SU-DHL-6 (cell line): Measurements from ENCODE around the gene CRYGN.

Experiments
- H2AFZ ChIP-seq: fragments of 200-600 bp; sonication (generic); 2 replicates; pipeline ENCODE4 v1.6.1; 2014; ENCODE audit warnings: low read depth, mild to moderate bottlenecking, moderate library complexity, mixed read lengths, antibody characterized with exemption, low read length; ENCODE audit not compliant: severe bottlenecking
- H3F3A ChIP-seq: fragments of 200-600 bp; shearing (Covaris generic); 2 replicates; pipeline ENCODE4 v1.6.0; 2016; ENCODE audit warnings: antibody characterized with exemption, mild to moderate bottlenecking; ENCODE audit not compliant: insufficient read depth
- H3K27ac ChIP-seq: fragments of 200-600 bp; sonication (generic); 2 replicates; pipeline ENCODE4 v1.5.1; 2016; ENCODE audit warnings: low read depth, mild to moderate bottlenecking, low read length, moderate library complexity, mixed read lengths
- H3K27me3 ChIP-seq: fragments of 200-600 bp; sonication (generic), shearing (Covaris generic); 2 replicates; pipeline ENCODE4 v1.6.0; 2014; ENCODE audit warnings: mild to moderate bottlenecking, low read length
- H3K36me3 ChIP-seq: fragments of 200-600 bp; sonication (generic); 2 replicates; pipeline ENCODE4 v1.6.1; 2014; ENCODE audit warnings: mild to moderate bottlenecking, low read length, mixed read lengths
- H3K4me2 ChIP-seq: fragments of 300-600, 200-600 bp; shearing (Covaris generic), sonication (generic); 2 replicates; pipeline ENCODE4 v1.6.0; 2014; ENCODE audit warnings: low read length, low read depth, mild to moderate bottlenecking; ENCODE audit not compliant: poor library complexity, severe bottlenecking
- H3K4me3 ChIP-seq: fragments of 200-600 bp; sonication (generic); 2 replicates; pipeline ENCODE4 v1.5.1; 2014; ENCODE audit warnings: antibody characterized with exemption, low read length, mild to moderate bottlenecking, mixed read lengths; ENCODE audit not compliant: insufficient read depth, poor library complexity, severe bottlenecking
- H3K79me2 ChIP-seq: fragments of 200-600 bp; sonication (generic); 2 replicates; pipeline ENCODE4 v1.6.1; 2014; ENCODE audit warnings: mild to moderate bottlenecking, low read length, moderate library complexity; ENCODE audit not compliant: insufficient read depth
- H3K9ac ChIP-seq: fragments of 200-600 bp; sonication (generic); 2 replicates; pipeline ENCODE4 v1.7.0; 2014; ENCODE audit warnings: mild to moderate bottlenecking, low read length
- H3K9me2 ChIP-seq: fragments of 200-600 bp; sonication (generic); replicated peaks from 2 replicates; pipeline ENCODE4 v1.6.1; 2014; ENCODE audit warnings: low read length; ENCODE audit not compliant: insufficient read depth
- H3K9me3 ChIP-seq: fragments of 200-600 bp; sonication (generic); 2 replicates; pipeline ENCODE4 v1.6.1; 2014; ENCODE audit warnings: low read length, mixed read lengths; ENCODE audit not compliant: insufficient read depth
- H4K20me1 ChIP-seq: fragments of 200-600 bp; sonication (generic); 2 replicates; pipeline ENCODE4 v1.6.1; 2014; ENCODE audit warnings: low read depth, mild to moderate bottlenecking, antibody characterized with exemption, low read length, moderate library complexity, mixed read lengths
- EZH2phosphoT487 ChIP-seq: fragments of 200-600 bp; sonication (generic), shearing (Covaris generic); conservative IDR thresholded peaks from 2 replicates; pipeline ENCODE4 v1.6.1; 2018; ENCODE audit warnings: mild to moderate bottlenecking, antibody characterized with exemption, low read length, moderate library complexity, mixed read lengths
- TF ChIP-seq, protein P1 (sequence below): fragments of 200-600 bp; sonication (generic); IDR thresholded peaks from one replicate; pipeline ENCODE4 v1.5.1; 2017; ENCODE audit warnings: antibody characterized with exemption, mild to moderate bottlenecking, low read length, moderate library complexity; ENCODE audit not compliant: insufficient read depth, poor library complexity, severe bottlenecking

CRYGN gene

DNA sequence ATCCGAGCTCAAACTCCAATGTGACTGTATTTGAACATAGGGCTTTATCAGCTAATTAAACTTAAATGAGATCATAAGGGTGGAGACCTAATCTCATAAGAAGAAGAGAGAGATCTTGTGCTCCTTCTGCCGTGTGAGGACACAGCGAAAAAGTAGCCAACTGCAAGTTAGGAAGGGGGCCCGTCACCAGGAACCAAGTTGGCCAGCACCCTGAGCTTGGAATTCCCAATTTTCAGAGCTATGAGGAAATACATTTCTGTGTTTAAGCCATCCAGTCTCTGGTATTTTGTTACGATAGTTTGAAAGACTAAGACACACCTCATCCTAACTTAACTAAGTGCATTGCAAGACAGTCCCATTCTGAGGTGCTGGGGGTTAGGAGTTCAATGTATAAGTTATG, 16.0 kb downstream of the CRYGN start:
- no peaks in the 10 kb centered on the region for H3K36me3 ChIP-seq
- no peaks in the 10 kb centered on the region for H3K27me3 ChIP-seq
- no peaks in the 10 kb centered on the region; the same call in 1 of the 2 replicates for H3K9me3 ChIP-seq
- H3K79me2 ChIP-seq: no peaks in the 10 kb centered on the region
- H3K4me2 ChIP-seq: no peak overlapping the region
- H3F3A ChIP-seq: no peaks in the 10 kb centered on the region
- no peaks in the 10 kb centered on the region for H4K20me1 ChIP-seq
- H2AFZ ChIP-seq: no peak overlapping the region
- H3K4me3 ChIP-seq: no peak overlapping the region
- H3K9me2 ChIP-seq: no peaks in the 10 kb centered on the region
- TF ChIP-seq EZH2phosphoT487: no peak
- TF ChIP-seq, protein P1, sequence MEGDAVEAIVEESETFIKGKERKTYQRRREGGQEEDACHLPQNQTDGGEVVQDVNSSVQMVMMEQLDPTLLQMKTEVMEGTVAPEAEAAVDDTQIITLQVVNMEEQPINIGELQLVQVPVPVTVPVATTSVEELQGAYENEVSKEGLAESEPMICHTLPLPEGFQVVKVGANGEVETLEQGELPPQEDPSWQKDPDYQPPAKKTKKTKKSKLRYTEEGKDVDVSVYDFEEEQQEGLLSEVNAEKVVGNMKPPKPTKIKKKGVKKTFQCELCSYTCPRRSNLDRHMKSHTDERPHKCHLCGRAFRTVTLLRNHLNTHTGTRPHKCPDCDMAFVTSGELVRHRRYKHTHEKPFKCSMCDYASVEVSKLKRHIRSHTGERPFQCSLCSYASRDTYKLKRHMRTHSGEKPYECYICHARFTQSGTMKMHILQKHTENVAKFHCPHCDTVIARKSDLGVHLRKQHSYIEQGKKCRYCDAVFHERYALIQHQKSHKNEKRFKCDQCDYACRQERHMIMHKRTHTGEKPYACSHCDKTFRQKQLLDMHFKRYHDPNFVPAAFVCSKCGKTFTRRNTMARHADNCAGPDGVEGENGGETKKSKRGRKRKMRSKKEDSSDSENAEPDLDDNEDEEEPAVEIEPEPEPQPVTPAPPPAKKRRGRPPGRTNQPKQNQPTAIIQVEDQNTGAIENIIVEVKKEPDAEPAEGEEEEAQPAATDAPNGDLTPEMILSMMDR: no peak
- H3K9ac ChIP-seq: no peak overlapping the region
- no peak overlapping the region for H3K27ac ChIP-seq

DNA sequence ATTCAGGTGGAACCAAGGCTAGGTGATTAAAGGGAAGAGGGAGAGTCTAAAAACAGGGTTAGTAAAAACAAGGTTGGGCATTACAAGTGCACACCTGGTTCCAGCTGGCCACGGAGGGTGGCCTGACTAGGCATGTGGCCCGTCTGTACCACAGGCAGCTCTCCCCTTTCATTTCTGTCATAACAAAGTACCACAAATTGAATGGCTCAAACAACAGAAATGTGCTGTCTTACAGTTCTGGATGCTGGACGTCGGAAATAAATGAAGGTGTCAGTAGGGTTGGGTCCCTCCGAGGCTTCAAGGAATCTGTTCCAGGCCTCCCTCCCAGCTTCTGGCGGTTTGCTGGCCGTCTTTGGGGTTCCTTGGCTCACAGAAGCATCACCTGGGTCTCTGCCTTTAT, 16.7 kb downstream of the CRYGN start:
- TF ChIP-seq, protein P1: no peak
- no peak for TF ChIP-seq EZH2phosphoT487
- Histone ChIP-seq H3K4me2 (no peak overlapping the region), H3K9me3 (no peaks in the 10 kb centered on the region; the same call in 1 of the 2 replicates), H4K20me1 (no peaks in the 10 kb centered on the region), H3K4me3 (no peak overlapping the region), H2AFZ (no peak overlapping the region), H3K79me2 (no peaks in the 10 kb centered on the region), H3F3A (no peaks in the 10 kb centered on the region), H3K27ac (no peak overlapping the region), H3K36me3 (no peaks in the 10 kb centered on the region), H3K9ac (no peak overlapping the region), H3K9me2 (no peaks in the 10 kb centered on the region), H3K27me3 (no peaks in the 10 kb centered on the region)

DNA sequence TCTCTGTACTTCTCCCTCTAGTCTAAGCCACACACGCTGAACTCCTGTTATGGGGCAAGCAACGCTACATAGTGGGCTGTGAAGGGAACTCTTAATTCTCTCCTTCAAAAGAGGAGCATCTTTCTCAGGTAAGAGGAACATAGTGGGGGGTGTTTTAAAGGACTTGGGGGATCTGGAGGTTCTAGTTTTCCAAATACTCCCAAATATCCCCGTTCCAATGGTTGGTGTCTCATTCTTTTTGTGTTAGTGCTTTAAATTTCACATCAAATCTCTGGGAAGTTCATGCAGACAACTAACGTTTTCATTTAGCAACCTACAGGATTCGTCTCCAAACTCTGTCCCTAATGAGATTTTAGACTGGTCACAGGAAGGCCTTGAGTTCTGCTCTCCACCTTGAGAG, 17.7 kb downstream of the CRYGN start:
- H3K4me2 ChIP-seq: no peak overlapping the region
- H3K9me2 ChIP-seq: no peaks in the 10 kb centered on the region
- H3K9me3 ChIP-seq: no peaks in the 10 kb centered on the region; the same call in 1 of the 2 replicates
- no peaks in the 10 kb centered on the region for H3F3A ChIP-seq
- H3K79me2 ChIP-seq: no peaks in the 10 kb centered on the region
- H3K4me3 ChIP-seq: no peak overlapping the region
- no peak overlapping the region for H3K9ac ChIP-seq
- H2AFZ ChIP-seq: no peak overlapping the region
- TF ChIP-seq, protein P1: no peak
- no peak for TF ChIP-seq EZH2phosphoT487
- H3K27me3 ChIP-seq: no peaks in the 10 kb centered on the region
- H3K36me3 ChIP-seq: no peaks in the 10 kb centered on the region
- no peak overlapping the region for H3K27ac ChIP-seq
- H4K20me1 ChIP-seq: no peaks in the 10 kb centered on the region

DNA sequence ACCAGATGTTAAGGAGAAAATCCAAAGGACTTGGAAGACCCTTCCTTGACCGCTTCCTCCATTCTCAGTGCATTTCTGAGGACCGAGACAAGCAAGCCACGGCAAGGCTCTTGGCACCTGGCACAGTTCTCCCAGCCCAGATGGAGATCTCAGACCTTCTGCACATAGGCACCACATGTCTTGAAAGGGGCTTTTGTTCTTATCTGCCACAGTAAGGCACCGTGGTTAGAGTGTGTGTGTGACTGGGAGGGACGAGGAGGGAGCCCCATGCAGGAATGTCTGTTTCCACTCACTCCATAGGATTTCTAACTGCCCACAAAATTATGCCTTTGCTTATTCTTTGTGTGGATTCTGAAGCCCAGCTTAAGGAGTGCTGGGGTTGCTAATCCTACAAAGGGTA, 19.8 kb downstream of the CRYGN start:
- TF ChIP-seq, protein P1: no peak
- TF ChIP-seq EZH2phosphoT487: no peak
- Histone ChIP-seq H3K4me3 (no peak overlapping the region), H3K79me2 (no peaks in the 10 kb centered on the region), H3K36me3 (no peaks in the 10 kb centered on the region), H3F3A (no peaks in the 10 kb centered on the region), H3K9ac (no peak overlapping the region), H3K4me2 (no peak overlapping the region), H4K20me1 (no peaks in the 10 kb centered on the region), H3K9me3 (no peaks in the 10 kb centered on the region; the same call in 1 of the 2 replicates), H3K9me2 (no peaks in the 10 kb centered on the region), H3K27ac (no peak overlapping the region), H3K27me3 (no peaks in the 10 kb centered on the region), H2AFZ (no peak overlapping the region)
